Measurements from ENCODE around the gene RPS5. TPM values are rescaled to one million over a fixed set of nuclear protein-coding genes. Genes with fewer than 3 reads are reported as not detected.

Gene RPS5
- total RNA-seq, 1 donor, result 1,183 TPM

- peak; percentile 13 for TF ChIP-seq CTCF (IDR thresholded peaks at IDR 0.05; ENCODE audit: insufficient read depth, low read depth, low read length)
- peak within 1 kb of the TSS; percentile 93 for H3K4me3 ChIP-seq (ENCODE audit: low read depth, low read length)
- DNase-seq (ENCODE audit: low read depth), result peak; percentile 94
Observed at GRCh38 chr19:58408152-58409009, 21.3 kb downstream of the RPS5 start, which contains the start of gene ZNF584. TSS of gene ZNF584 (plus strand) at chr19:58408649. CDS start at chr19:58409148, 499 bp downstream.

- no peak for DNase-seq (ENCODE audit: low read depth)
- TF ChIP-seq CTCF (IDR thresholded peaks at IDR 0.05; ENCODE audit: insufficient read depth, low read depth, low read length), result no peak
- H3K4me3 ChIP-seq (ENCODE audit: low read depth, low read length), result peak overlapping the region; percentile 93
Observed at GRCh38 chr19:58409010-58409790, 22.1 kb downstream of the RPS5 start.

- no peak overlapping the region for H3K4me3 ChIP-seq (ENCODE audit: low read depth, low read length)
- no peak for TF ChIP-seq CTCF (IDR thresholded peaks at IDR 0.05; ENCODE audit: insufficient read depth, low read depth, low read length)
- no peak for DNase-seq (ENCODE audit: low read depth)
Observed at GRCh38 chr19:58416604-58417003, 29.5 kb downstream of the RPS5 start.

GRCh38 chr19:58417071-58417470, 30.0 kb downstream of the RPS5 start:
- TF ChIP-seq CTCF (IDR thresholded peaks at IDR 0.05; ENCODE audit: insufficient read depth, low read depth, low read length), result no peak
- no peak for DNase-seq (ENCODE audit: low read depth)
- no peak overlapping the region for H3K4me3 ChIP-seq (ENCODE audit: low read depth, low read length)

- DNase-seq (ENCODE audit: low read depth), result no peak
- no peak overlapping the region for H3K4me3 ChIP-seq (ENCODE audit: low read depth, low read length)
- TF ChIP-seq CTCF (IDR thresholded peaks at IDR 0.05; ENCODE audit: insufficient read depth, low read depth, low read length), result no peak
Observed at GRCh38 chr19:58428617-58429016, 41.5 kb downstream of the RPS5 start.

GRCh38 chr19:58429745-58430144, 42.7 kb downstream of the RPS5 start:
- no peak overlapping the region for H3K4me3 ChIP-seq (ENCODE audit: low read depth, low read length)
- TF ChIP-seq CTCF (IDR thresholded peaks at IDR 0.05; ENCODE audit: insufficient read depth, low read depth, low read length), result no peak
- DNase-seq (ENCODE audit: low read depth), result no peak

Measured in fibroblast of villous mesenchyme (primary cell).